Kidney (tissue), 14 donors: ENCODE results near the gene SKI. TPM values are rescaled to one million over a fixed set of nuclear protein-coding genes. Genes with fewer than 3 reads are reported as not detected.

Experiments used
- DNase-seq, 5 donors: peaks; one replicate each; pipeline ENCODE4 v3.0.0-alpha.2; 2013 to 2020
- FAIRE-seq: peaks from 2 replicates; lab custom pipeline; 2012; peaks lifted over from hg19 to GRCh38; lab: Jason Lieb, UNC
- H3K27ac ChIP-seq, 2 donors: one replicate each; pipeline ENCODE4 v1.7.0; 2013; ENCODE audit warnings: low read depth in 2 of 2, low read length in 2 of 2, inconsistent platforms in 1 of 2
- H3K27me3 ChIP-seq: one replicate; pipeline ENCODE4 v1.7.1; 2013; ENCODE audit warnings: low read length, inconsistent platforms; ENCODE audit not compliant: control insufficient read depth, insufficient read depth
- H3K36me3 ChIP-seq, 3 donors: one replicate each; pipeline versions ENCODE4 v1.7.0 to v1.7.1; 2013; ENCODE audit warnings: low read length in 3 of 3, control low read depth in 1 of 3, inconsistent platforms in 1 of 3; ENCODE audit not compliant: insufficient read depth in 3 of 3, control insufficient read depth in 2 of 3
- H3K4me1 ChIP-seq, 3 donors: one replicate each; pipeline versions ENCODE4 v1.7.0 to v1.7.1; 2013; ENCODE audit warnings: low read length in 3 of 3, inconsistent platforms in 1 of 3, low read depth in 1 of 3; ENCODE audit not compliant: control insufficient read depth in 2 of 3, insufficient read depth in 2 of 3
- H3K4me3 ChIP-seq, 3 donors: one replicate each; pipeline versions ENCODE4 v1.7.0 to v1.8.1; 2013; ENCODE audit warnings: low read length in 3 of 3, control low read depth in 1 of 3, inconsistent platforms in 1 of 3
- H3K9ac ChIP-seq, 3 donors: one replicate each; pipeline versions ENCODE4 v1.7.0 to v1.7.1; 2013; ENCODE audit warnings: low read length in 3 of 3, control low read depth in 1 of 3, inconsistent platforms in 1 of 3
- H3K9me3 ChIP-seq, 3 donors: one replicate each; pipeline versions ENCODE4 v1.7.0 to v1.7.1; 2013; ENCODE audit warnings: low read length in 3 of 3, control low read depth in 1 of 3, inconsistent platforms in 1 of 3; ENCODE audit not compliant: control insufficient read depth in 2 of 3, insufficient read depth in 1 of 3
- intact Hi-C: fragments of 100-400 bp; cut with DNase I; formaldehyde crosslinking; loops from one replicate; pipeline ENCODE4 v1.11.1; 2022
- polyA plus RNA-seq: library from polyadenylated mRNA; stranded (reverse); fragments of 350-450 nt; fragmentation: Illumina TruSeq; extraction: RNeasy Lipid Tissue Mini Kit (QIAGEN cat#74804); gene quantifications from one replicate; pipeline ENCODE4 v1.2.3, GENCODE V29; 2014; ENCODE audit warnings: low read depth, low replicate concordance; ENCODE audit not compliant: insufficient read depth
- total RNA-seq: library from RNA; stranded (reverse); fragmentation: NEBNext Ultra II Directional; extraction: Animal tissue kit (Norgen Biotek cat#: 25700); gene quantifications from one replicate; pipeline ENCODE4 v1.2.1, GENCODE V29; 2021
- TF ChIP-seq, protein P1 (sequence below): IDR thresholded peaks from 3 replicates; pipeline ENCODE4 v1.5.1; 2012; ENCODE audit warnings: mild to moderate bottlenecking, moderate library complexity, borderline replicate concordance; ENCODE audit not compliant: insufficient read depth; ENCODE audit errors: extremely low read depth
- donor health status: control.
- donor health status: control.
- donor health status: control.
- donor health status: control.
- donor health status: control.
- donor health status: DM: yes; HTN: yes; CAD: no.
- donor health status: Normal renal cell carcinoma (clear cell type).

The SKI gene
- total and polyA plus RNA-seq, 2 donors from 2014 or later: 9.2 to 78.6 TPM

DNA sequence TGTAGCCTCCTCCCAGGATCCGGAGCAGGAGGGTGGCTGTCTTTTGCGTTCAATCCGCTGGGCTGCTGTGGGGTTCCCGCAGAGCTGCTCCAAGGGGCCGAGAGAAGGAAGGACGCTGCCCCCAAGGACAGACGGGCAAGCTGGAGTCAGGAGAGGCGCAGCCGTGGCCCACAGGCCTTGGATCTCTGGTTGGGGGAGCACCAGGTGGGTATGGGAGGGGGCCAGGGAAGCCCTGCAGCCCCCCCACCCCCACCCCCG lies 15.9 kb upstream of the SKI start:
- Histone ChIP-seq H3K9me3 (no peaks in the 10 kb centered on the region), H3K36me3 (no peaks in the 10 kb centered on the region), H3K27ac (peak overlapping the region; percentile 96 to 97), H3K9ac (peak overlapping the region in 1 of 3 donors; percentile 69), H3K27me3 (no peaks in the 10 kb centered on the region), H3K4me3 (peak overlapping the region in 1 of 3 donors; percentile 29), H3K4me1 (peaks cover 0 to 51% (median 39%) of the 10 kb centered on the region in 3 donors)
- intact Hi-C loops: loop anchor here (10.0 kb wide), 1 partner anchor 103 kb away; no protein-coding TSS in a partner anchor
- TF ChIP-seq, protein P1, sequence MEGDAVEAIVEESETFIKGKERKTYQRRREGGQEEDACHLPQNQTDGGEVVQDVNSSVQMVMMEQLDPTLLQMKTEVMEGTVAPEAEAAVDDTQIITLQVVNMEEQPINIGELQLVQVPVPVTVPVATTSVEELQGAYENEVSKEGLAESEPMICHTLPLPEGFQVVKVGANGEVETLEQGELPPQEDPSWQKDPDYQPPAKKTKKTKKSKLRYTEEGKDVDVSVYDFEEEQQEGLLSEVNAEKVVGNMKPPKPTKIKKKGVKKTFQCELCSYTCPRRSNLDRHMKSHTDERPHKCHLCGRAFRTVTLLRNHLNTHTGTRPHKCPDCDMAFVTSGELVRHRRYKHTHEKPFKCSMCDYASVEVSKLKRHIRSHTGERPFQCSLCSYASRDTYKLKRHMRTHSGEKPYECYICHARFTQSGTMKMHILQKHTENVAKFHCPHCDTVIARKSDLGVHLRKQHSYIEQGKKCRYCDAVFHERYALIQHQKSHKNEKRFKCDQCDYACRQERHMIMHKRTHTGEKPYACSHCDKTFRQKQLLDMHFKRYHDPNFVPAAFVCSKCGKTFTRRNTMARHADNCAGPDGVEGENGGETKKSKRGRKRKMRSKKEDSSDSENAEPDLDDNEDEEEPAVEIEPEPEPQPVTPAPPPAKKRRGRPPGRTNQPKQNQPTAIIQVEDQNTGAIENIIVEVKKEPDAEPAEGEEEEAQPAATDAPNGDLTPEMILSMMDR: no peak
- FAIRE-seq: no peak
- no peak for DNase-seq

DNA sequence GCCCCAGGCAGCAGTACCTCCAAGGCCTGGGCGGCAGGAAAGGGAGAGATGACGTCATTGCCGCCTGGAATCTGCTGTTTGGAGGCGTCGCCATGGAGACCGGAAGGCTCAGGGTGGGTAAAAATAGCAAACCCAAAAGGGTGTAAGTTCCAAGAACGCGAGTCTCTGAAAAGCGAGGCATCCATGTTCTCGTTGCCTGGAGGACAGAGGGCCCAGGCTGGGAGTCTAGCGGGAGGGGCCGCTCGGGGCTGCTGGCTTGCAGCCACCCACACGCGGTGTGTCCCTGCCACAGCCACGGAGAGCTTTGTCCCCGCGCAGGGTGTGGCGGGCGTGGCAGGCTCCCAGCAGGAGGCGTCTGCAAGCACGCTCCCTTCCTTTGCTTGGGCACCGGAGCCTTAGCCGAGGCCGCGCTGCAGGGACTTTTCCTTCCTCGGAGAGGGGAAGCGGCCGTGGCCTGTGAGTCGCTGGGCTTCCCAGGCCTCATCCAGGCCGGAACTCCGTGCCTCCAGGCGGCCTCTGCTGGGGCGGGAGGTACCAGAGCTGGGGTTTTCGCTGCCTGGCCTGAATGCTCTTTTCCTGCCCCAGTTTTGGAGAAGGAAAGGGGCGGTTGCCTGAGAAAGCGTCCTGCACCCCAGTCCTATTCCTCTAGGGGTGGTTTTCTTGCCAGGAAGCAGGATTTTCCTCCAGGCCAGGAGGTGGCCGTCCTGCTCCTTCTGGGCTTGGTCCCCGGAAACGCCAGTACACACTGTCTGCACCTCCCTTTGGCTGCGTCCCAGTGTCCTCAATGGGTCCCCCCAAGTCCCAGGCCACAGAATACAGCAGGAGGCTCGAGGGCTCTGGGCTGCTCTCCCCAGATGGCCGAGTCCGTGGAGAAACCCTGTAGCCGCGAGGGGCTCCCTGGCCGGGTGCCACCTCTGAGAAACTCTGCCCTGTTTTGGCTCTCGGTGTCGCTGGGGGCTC lies 15.3 kb upstream of the SKI start:
- Histone ChIP-seq H3K27me3 (no peaks in the 10 kb centered on the region), H3K4me1 (peaks cover 0 to 46% (median 35%) of the 10 kb centered on the region in 3 donors), H3K9me3 (no peaks in the 10 kb centered on the region), H3K36me3 (no peaks in the 10 kb centered on the region), H3K4me3 (peak overlapping the region in 2 of 3 donors; percentile 0 to 46), H3K9ac (peak overlapping the region in 2 of 3 donors; percentile 56 to 83), H3K27ac (peak overlapping the region; percentile 96 to 97)
- intact Hi-C loops: loop anchor here (10.0 kb wide), 1 partner anchor 102 kb away; no protein-coding TSS in a partner anchor
- TF ChIP-seq, protein P1: no peak
- DNase-seq (peak; percentile 95 to 98 (median 97)), FAIRE-seq (no peak)

DNA sequence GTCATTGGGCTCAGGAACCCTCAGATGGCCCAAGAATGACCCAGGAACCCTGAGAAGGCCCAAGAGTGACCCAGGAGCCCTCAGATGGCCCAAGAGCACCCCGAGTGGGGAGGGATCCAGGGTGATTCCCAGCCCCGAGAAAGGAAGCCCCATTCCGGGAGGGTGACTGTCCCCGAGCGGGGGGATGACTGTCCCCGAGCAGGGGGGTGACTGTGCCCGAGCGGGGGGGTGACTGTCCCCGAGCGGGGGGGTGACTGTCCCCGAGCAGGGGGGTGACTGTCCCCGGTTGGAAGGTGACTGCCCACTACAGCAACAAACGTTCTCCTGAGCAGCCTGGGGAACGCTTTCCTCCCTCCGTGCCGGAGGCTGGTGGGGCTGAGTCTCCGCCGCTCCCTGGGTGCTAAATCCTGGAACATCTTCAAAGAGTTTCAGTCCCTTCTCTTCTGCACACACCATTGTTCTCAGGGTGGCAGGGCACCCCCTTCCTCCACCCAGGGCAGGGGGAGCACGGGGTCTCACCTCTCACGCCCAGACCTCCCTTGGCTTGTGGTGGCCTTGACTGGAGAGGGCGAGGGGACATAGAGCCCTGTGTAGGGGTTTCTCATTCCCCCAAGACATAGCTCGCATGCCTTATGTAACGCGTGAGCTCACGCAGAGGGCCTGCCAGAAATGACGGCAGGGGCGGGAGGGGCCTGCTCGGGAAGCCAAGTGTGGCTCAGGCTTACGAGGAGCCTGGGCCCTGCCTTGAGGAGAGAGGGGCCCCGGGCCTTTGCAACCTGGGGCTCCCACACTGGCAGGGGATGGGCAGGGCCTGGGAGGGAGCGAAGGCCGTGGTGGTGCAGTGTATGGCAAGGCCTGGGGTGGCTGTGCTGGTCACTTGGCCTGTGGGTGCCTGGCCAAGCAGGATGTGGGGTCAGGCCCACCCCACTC lies 14.3 kb upstream of the SKI start:
- peaks cover 0 to 35% (median 25%) of the 10 kb centered on the region in 3 donors for H3K4me1 ChIP-seq
- DNase-seq (peak; percentile 60 to 93 (median 76)), FAIRE-seq (no peak)
- H3K4me3 ChIP-seq: peak overlapping the region in 1 of 3 donors; percentile 46
- TF ChIP-seq, protein P1: no peak
- intact Hi-C loops: loop anchor here (10.0 kb wide), 1 partner anchor 101 kb away; no protein-coding TSS in a partner anchor
- peak overlapping the region in 2 of 3 donors; percentile 83 to 89 for H3K9ac ChIP-seq
- no peaks in the 10 kb centered on the region for H3K27me3 ChIP-seq
- H3K9me3 ChIP-seq: no peaks in the 10 kb centered on the region
- H3K36me3 ChIP-seq: no peaks in the 10 kb centered on the region
- H3K27ac ChIP-seq: peak overlapping the region; percentile 96 to 97
